ENCODE data around the gene STX18.
"Not testable (repeated sequence)": the region's sequence is repeated elsewhere in the genome, so short reads cannot be mapped to it uniquely, and the experiment has no call there.

STX18 gene

GRCh38 chr4:4422117-4422516 lies 119.7 kb downstream of the STX18 start:
- not testable (repeated sequence) for DNase-seq (ENCODE audit: low read depth in 2 of 3, low spot score in 2 of 3)

- DNase-seq (ENCODE audit: low read depth in 2 of 3, low spot score in 2 of 3), result no peak
Observed at GRCh38 chr4:4421356-4421755, 120.5 kb downstream of the STX18 start.

GRCh38 chr4:4420421-4420820 lies 121.4 kb downstream of the STX18 start:
- DNase-seq (ENCODE audit: low read depth in 2 of 3, low spot score in 2 of 3), result no peak

- DNase-seq (ENCODE audit: low read depth in 2 of 3, low spot score in 2 of 3), result no peak
Observed at GRCh38 chr4:4419896-4420295, 122.0 kb downstream of the STX18 start.

- DNase-seq (ENCODE audit: low read depth in 2 of 3, low spot score in 2 of 3), result no peak
Observed at GRCh38 chr4:4418676-4419390, 123.0 kb downstream of the STX18 start.

- no peak for DNase-seq (ENCODE audit: low read depth in 2 of 3, low spot score in 2 of 3)
Observed at GRCh38 chr4:4417886-4418285, 124.0 kb downstream of the STX18 start.

GRCh38 chr4:4416981-4417380 lies 124.9 kb downstream of the STX18 start:
- DNase-seq (ENCODE audit: low read depth in 2 of 3, low spot score in 2 of 3), result no peak

GRCh38 chr4:4415806-4416805 lies 125.7 kb downstream of the STX18 start:
- no peak for DNase-seq (ENCODE audit: low read depth in 2 of 3, low spot score in 2 of 3)

GRCh38 chr4:4415107-4415805 lies 126.6 kb downstream of the STX18 start:
- no peak for DNase-seq (ENCODE audit: low read depth in 2 of 3, low spot score in 2 of 3)

- no peak for DNase-seq (ENCODE audit: low read depth in 2 of 3, low spot score in 2 of 3)
Observed at GRCh38 chr4:4413806-4414205, 128.0 kb downstream of the STX18 start.

- DNase-seq (ENCODE audit: low read depth in 2 of 3, low spot score in 2 of 3), result no peak
Observed at GRCh38 chr4:4413373-4413725, 128.5 kb downstream of the STX18 start.

- no peak for DNase-seq (ENCODE audit: low read depth in 2 of 3, low spot score in 2 of 3)
Observed at GRCh38 chr4:4412641-4413372, 129.0 kb downstream of the STX18 start.

DNA sequence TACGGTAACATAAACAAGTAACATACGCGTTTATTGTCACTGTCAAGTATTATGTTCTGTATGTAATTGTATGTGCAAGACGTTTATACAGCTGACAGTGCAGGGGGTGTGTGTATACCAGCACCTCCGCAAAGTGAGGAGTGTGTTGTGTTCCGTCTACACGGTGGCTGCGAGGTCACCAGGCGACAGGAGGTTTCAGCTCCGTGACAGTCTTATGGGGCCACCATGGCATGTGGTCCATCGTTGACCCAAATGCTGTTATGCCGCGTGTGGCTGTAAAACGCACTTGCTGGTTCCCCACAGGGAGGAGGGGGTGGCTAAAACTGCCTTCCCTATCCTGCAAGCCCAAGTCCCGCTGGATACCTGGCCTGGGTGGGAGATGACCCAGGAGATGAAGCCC lies 129.9 kb downstream of the STX18 start:
- no peak for DNase-seq (ENCODE audit: low read depth in 2 of 3, low spot score in 2 of 3)

- no peak for DNase-seq (ENCODE audit: low read depth in 2 of 3, low spot score in 2 of 3)
Observed at GRCh38 chr4:4410271-4410670, 131.6 kb downstream of the STX18 start.

GRCh38 chr4:4409416-4410115 lies 132.3 kb downstream of the STX18 start:
- DNase-seq (ENCODE audit: low read depth in 2 of 3, low spot score in 2 of 3), result no peak

DNA sequence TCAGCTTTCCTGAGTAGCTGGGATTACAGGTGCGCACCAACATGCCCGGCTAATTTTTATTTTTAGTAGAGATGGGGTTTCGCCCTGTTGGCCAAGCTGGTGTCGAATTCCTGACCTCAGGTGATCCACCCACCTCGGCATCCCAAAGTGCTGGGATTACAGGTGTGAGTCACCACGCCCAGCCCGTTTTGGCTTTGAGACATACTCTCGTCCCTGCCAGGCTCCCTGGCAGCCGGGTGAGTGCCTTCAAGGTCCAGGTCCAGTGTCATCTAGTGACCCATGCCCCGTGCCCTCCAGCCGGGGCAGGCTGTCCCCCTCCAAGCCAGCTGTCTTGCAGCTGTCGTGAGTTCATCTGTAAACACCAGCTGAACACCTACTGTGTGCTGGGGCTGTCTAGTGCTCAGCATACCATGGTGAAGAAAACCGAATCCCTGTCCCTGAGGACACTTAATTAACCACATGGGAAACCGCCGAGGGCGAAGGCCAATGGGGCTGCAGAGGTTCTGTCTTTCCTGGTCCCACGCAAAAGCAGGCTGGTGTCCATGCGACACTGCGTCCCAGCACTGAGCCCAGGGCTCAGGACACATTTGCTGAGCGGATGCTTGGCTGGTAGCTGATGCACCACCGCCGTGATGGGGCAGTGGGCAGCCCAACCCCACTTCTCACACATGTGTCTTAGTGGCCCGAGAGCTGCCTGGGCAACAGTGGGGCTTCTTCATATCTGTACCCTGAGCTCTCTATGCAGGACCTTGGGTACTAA lies 133.1 kb downstream of the STX18 start:
- DNase-seq (ENCODE audit: low read depth in 2 of 3, low spot score in 2 of 3), result no peak

- DNase-seq (ENCODE audit: low read depth in 2 of 3, low spot score in 2 of 3), result no peak
Observed at GRCh38 chr4:4408132-4408523, 133.7 kb downstream of the STX18 start.

- DNase-seq (ENCODE audit: low read depth in 2 of 3, low spot score in 2 of 3), result no peak
Observed at GRCh38 chr4:4407299-4408131, 134.3 kb downstream of the STX18 start.

Data from activated CD8-positive, alpha-beta memory T cell treated with anti-CD3 and anti-CD28 coated beads for 48 hours (primary cell).